A673 (cell line): ENCODE results near the gene RAB3B. TPM values are rescaled to one million over a fixed set of nuclear protein-coding genes. Genes with fewer than 3 reads are reported as not detected.
"Not testable (repeated sequence)": the region's sequence is repeated elsewhere in the genome, so short reads cannot be mapped to it uniquely, and the experiment has no call there.

ENCODE experiments used
- BruUV-seq: library from RNA; stranded (reverse); fragments of 400-500 nt; replicated peaks from 2 replicates; lab custom pipeline; 2021; lab: Mats Ljungman, UMichigan
- CTCF ChIA-PET: fragments of 300-600 bp; sonication (Branson Sonifier 250); formaldehyde crosslinking; loops from one replicate; lab custom pipeline; 2022; ENCODE audit warnings: antibody characterized with exemption; lab: Charles Lee
- POLR2A ChIA-PET: fragments of 300-600 bp; sonication (Branson Sonifier 250); formaldehyde crosslinking; loops from one replicate; lab custom pipeline; 2022; ENCODE audit warnings: antibody characterized with exemption; ENCODE audit not compliant: low non-redundant PET; lab: Charles Lee
- DNase-seq: peaks from one replicate; pipeline ENCODE4 v3.0.0-alpha.2; 2015; ENCODE audit warnings: low spot score
- H3K27ac ChIP-seq: fragments of 200-600 bp; sonication (generic); 2 replicates; pipeline ENCODE4 v1.5.1; 2016; ENCODE audit warnings: mixed run types, low read depth, mild to moderate bottlenecking, mixed read lengths, antibody characterized with exemption, low read length; ENCODE audit not compliant: poor library complexity, severe bottlenecking
- H3K27me3 ChIP-seq: fragments of 200-600 bp; sonication (generic); replicated peaks from 2 replicates; pipeline ENCODE4 v1.6.1; 2017; ENCODE audit warnings: mixed run types, low read depth, mild to moderate bottlenecking, mixed read lengths, antibody characterized with exemption, low read length; ENCODE audit not compliant: insufficient read depth, poor library complexity
- H3K36me3 ChIP-seq: fragments of 200-600 bp; sonication (generic); 2 replicates; pipeline ENCODE4 v1.6.1; 2016; ENCODE audit warnings: mixed run types, mild to moderate bottlenecking, mixed read lengths, antibody characterized with exemption, low read length; ENCODE audit not compliant: insufficient read depth, poor library complexity, severe bottlenecking
- H3K4me1 ChIP-seq: fragments of 200-600 bp; sonication (generic); 2 replicates; pipeline ENCODE4 v1.6.1; 2017; ENCODE audit warnings: mixed run types, mild to moderate bottlenecking, mixed read lengths, antibody characterized with exemption, low read length; ENCODE audit not compliant: insufficient read depth, poor library complexity, severe bottlenecking
- H3K4me3 ChIP-seq: fragments of 200-600 bp; sonication (generic); 2 replicates; pipeline ENCODE4 v1.5.1; 2016; ENCODE audit warnings: low read depth, mixed run types, mild to moderate bottlenecking, mixed read lengths, low read length; ENCODE audit not compliant: poor library complexity, severe bottlenecking
- H3K9me3 ChIP-seq: fragments of 200-600 bp; sonication (generic); 2 replicates; pipeline ENCODE4 v1.6.1; 2016; ENCODE audit warnings: mixed run types, low read depth, mild to moderate bottlenecking, mixed read lengths, antibody characterized with exemption, low read length; ENCODE audit not compliant: poor library complexity, severe bottlenecking
- EZH2 ChIP-seq: fragments of 200-600 bp; sonication (generic); IDR thresholded peaks from 2 replicates; pipeline ENCODE4 v1.6.1; 2017; ENCODE audit warnings: borderline replicate concordance, low read depth, mild to moderate bottlenecking, mixed read lengths, antibody characterized with exemption, low read length; ENCODE audit not compliant: poor library complexity, severe bottlenecking
- intact Hi-C: fragments of 100-400 bp; cut with micrococcal nuclease; formaldehyde crosslinking; loops from one replicate; pipeline ENCODE4 v1.10.0; 2022; ENCODE audit not compliant: unreplicated experiment
- total RNA-seq: library from RNA; stranded (reverse); gene quantifications from 2 replicates; pipeline ENCODE4 v1.2.3, GENCODE V29; 2021
- TF ChIP-seq, protein P1 (sequence below): fragments of 300-800, 200-600 bp; sonication (generic); conservative IDR thresholded peaks from 2 replicates; pipeline ENCODE4 v1.5.1; 2017; ENCODE audit warnings: low read depth, mild to moderate bottlenecking, antibody characterized with exemption, low read length, moderate library complexity, mixed read lengths

Gene RAB3B
- total RNA-seq, 1 experiment from 2014 or later = 25.5 TPM

- no peaks in the 10 kb centered on the region for H3K27me3 ChIP-seq
- TF ChIP-seq, protein P1, sequence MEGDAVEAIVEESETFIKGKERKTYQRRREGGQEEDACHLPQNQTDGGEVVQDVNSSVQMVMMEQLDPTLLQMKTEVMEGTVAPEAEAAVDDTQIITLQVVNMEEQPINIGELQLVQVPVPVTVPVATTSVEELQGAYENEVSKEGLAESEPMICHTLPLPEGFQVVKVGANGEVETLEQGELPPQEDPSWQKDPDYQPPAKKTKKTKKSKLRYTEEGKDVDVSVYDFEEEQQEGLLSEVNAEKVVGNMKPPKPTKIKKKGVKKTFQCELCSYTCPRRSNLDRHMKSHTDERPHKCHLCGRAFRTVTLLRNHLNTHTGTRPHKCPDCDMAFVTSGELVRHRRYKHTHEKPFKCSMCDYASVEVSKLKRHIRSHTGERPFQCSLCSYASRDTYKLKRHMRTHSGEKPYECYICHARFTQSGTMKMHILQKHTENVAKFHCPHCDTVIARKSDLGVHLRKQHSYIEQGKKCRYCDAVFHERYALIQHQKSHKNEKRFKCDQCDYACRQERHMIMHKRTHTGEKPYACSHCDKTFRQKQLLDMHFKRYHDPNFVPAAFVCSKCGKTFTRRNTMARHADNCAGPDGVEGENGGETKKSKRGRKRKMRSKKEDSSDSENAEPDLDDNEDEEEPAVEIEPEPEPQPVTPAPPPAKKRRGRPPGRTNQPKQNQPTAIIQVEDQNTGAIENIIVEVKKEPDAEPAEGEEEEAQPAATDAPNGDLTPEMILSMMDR = no peak
- no peak for TF ChIP-seq EZH2
- no TSS peak for BruUV-seq
- H3K36me3 ChIP-seq = peaks cover 11% of the 10 kb centered on the region
- intact Hi-C loops = no loop called here
- no peaks in the 10 kb centered on the region for H3K9me3 ChIP-seq
- POLR2A ChIA-PET = no interaction called here
- H3K4me3 ChIP-seq = no peak overlapping the region
- H3K27ac ChIP-seq = no peak overlapping the region
- H3K4me1 ChIP-seq = peaks cover 28% of the 10 kb centered on the region
- CTCF ChIA-PET = no interaction called here
- DNase-seq = no peak
Measured at GRCh38 chr1:51969038-51969705, 21.3 kb downstream of the RAB3B start.

GRCh38 chr1:51968632-51969031 is 21.9 kb downstream of the RAB3B start:
- DNase-seq = no peak
- no TSS peak for BruUV-seq
- POLR2A ChIA-PET = no interaction called here
- Histone ChIP-seq H3K27me3 (no peaks in the 10 kb centered on the region), H3K4me3 (no peak overlapping the region), H3K4me1 (peaks cover 33% of the 10 kb centered on the region), H3K27ac (no peak overlapping the region), H3K36me3 (peaks cover 11% of the 10 kb centered on the region), H3K9me3 (no peaks in the 10 kb centered on the region)
- intact Hi-C loops = no loop called here
- TF ChIP-seq, protein P1 = no peak
- no peak for TF ChIP-seq EZH2
- CTCF ChIA-PET = no interaction called here

DNA sequence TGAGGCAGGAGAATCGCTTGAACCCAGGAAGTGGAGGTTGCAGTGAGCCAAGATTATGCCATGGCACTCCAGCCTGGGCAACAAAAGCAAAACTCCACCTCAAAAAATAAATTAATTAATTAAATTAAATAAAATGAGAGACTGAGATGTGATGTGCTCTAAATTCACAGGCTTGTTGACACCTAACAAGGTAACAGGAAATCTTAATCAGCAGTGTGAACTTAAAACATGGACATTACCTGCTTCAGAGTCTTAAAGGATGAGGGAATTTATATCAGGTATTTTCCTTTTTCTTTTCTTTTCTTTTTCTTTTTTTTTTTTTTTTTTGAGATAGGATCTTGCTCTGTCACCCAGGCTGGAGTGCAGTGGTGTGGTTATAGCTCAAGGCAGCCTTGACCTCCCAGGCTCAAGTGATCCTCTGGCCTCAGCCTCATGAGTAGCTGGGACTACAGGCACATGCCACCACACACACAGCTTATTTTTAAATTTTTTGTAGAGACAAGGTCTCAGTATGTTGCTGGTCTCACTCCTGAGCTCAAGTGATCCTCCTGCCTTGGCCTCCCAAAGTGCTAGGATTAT is 23.2 kb downstream of the RAB3B start:
- Histone ChIP-seq H3K36me3 (peaks cover 11% of the 10 kb centered on the region), H3K27ac (peak overlapping the region; percentile 83), H3K4me1 (peaks cover 46% of the 10 kb centered on the region)
- DNase-seq, H3K27me3 ChIP-seq, POLR2A ChIA-PET, H3K9me3 ChIP-seq, BruUV-seq, CTCF ChIA-PET, intact Hi-C loops, H3K4me3 ChIP-seq: not testable (repeated sequence)
